Ureter (tissue), 1 donor: ENCODE results near the gene ZBTB34. TPM values are rescaled to one million over a fixed set of nuclear protein-coding genes. Genes with fewer than 3 reads are reported as not detected.
"Not testable (repeated sequence)": the region's sequence is repeated elsewhere in the genome, so short reads cannot be mapped to it uniquely, and the experiment has no call there.

Source experiments
- DNase-seq: peaks from one replicate; pipeline ENCODE4 v3.0.0-alpha.2; 2020; ENCODE audit warnings: low spot score
- total RNA-seq: library from RNA; stranded (reverse); gene quantifications from one replicate; pipeline ENCODE4 v1.2.4, GENCODE V29; 2023
- donor health status: DM: yes; HTN: yes; CAD: no.

ZBTB34 gene, protein sequence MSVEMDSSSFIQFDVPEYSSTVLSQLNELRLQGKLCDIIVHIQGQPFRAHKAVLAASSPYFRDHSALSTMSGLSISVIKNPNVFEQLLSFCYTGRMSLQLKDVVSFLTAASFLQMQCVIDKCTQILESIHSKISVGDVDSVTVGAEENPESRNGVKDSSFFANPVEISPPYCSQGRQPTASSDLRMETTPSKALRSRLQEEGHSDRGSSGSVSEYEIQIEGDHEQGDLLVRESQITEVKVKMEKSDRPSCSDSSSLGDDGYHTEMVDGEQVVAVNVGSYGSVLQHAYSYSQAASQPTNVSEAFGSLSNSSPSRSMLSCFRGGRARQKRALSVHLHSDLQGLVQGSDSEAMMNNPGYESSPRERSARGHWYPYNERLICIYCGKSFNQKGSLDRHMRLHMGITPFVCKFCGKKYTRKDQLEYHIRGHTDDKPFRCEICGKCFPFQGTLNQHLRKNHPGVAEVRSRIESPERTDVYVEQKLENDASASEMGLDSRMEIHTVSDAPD
- 10.1 TPM for total RNA-seq

DNA sequence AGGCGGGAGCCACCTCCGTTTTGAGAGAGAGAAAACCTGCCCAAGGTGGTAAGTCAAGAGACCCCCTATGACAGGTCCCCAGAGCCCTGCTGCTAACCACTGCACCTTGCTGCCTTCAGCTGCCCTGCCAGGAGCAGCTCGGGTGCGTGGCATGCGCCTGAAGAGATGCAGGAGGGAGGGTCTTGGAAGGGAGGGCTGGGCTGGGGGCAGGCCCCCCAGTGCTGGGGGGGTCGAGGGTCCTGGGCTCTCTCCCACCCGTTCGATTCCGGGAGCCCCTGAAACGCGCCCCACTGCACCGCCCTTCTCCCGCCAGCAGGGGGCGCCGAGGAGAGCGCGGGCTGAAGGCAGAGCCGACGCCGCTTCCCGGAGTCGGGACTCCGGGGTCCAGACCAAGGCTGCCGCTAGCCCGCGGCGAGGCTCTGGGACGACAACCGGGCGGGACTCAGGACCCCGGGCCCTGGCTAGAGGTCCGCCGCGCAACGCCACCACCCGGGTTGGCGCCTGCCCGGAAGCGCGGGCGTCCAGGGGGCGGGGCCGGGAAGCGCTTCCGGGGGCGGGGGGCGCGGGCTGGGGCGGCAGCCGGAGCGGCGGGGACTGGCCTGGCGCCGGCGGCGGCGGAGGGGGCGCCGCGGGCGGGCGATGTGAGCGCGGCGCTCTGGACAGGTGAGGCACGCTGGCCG lies at the start of gene ZBTB34:
TSS of gene ZBTB34 (plus strand) at position 563 of the 680 bp plus-strand sequence. CDS start 18,761 bp downstream, outside the sequence.
- peak; percentile 59 for DNase-seq

DNA sequence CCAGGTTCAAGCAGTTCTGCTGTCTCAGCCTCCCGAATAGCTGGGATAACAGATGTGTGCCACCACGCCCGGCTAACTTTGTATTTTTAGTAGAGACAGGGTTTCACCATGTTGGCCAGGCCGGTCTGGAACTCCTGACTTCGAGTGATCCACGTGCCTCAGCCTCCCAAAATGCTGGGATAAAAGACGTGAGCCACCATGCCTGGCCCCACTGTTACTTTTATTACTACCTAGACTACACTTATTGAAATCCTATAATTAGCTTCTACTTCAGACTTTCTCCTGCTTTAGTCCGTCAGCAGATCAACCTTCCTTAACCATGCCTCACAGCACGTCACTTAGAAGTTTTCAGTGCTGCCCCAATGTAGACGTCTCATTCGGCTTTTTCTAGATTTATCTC lies 47.4 kb upstream of the ZBTB34 start:
- DNase-seq, result no peak

GRCh38 chr9:126814091-126814490 lies 46.3 kb upstream of the ZBTB34 start:
- DNase-seq, result no peak

DNA sequence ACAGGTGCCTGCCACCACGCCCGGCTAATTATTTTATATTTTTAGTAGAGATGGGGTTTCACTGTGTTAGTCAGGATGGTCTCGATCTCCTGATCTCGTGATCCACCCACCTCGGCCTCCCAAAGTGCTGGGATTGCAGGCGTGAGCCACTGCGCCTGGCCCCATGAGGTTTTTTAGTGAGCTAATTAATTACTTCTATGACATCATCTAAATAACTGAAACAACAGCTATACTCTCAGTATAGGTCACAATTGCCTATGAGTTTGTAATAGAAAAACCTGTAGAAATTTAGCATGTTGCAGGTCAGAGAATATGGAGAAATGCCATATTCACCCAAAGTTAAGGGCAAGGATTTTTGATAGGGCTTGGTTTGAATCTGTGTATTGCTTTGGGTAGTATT lies 42.8 kb upstream of the ZBTB34 start:
- DNase-seq, result not testable (repeated sequence)

DNA sequence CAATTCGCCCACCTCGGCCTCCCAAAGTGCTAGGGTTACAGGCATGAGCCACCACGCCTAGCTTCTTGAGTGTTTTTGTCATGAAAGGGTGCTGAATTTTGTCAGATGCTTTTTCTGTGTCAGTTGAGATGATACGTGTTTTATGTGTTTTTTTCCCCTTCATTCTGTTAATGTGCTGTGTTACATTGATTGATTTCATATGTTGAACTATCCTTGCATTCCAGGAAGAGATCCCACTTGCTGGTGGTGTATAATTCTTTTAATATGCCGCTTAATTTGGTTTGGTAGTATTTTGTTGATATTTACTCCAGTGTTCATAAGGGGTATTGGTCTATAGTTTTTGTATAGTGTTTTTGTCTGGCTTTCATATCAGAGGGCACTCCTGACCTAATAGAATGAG lies 42.0 kb upstream of the ZBTB34 start:
- DNase-seq, result no peak

GRCh38 chr9:126819482-126819881 lies 41.0 kb upstream of the ZBTB34 start:
- DNase-seq, result no peak

- DNase-seq, result no peak
These were observed 38.2 kb upstream of the ZBTB34 start for GRCh38 chr9:126822278-126822677.

- no peak for DNase-seq
These were observed 37.6 kb upstream of the ZBTB34 start for GRCh38 chr9:126822873-126823272.

DNA sequence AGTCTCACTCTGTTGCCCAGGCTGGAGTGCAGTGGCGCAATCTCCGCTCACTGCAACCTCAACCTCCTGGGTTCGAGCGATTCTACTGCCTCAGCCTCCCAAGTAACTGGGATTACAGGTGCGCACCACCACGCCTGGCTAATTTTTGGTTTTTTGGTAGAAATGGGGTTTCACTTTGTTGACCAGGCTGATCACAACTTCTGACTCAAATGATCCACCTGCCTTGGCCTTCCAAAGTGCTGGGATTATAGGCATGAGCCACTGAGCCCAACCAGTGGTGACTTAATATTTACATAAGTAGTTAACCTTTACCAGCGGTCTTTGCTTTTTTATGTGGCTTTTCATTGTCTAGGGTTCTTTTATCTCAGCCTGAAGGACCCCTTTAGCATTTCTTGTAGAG lies 36.4 kb upstream of the ZBTB34 start:
- DNase-seq, result not testable (repeated sequence)

- DNase-seq, result no peak
These were observed 33.2 kb upstream of the ZBTB34 start for GRCh38 chr9:126827227-126827626.

GRCh38 chr9:126829035-126829434 lies 31.4 kb upstream of the ZBTB34 start:
- no peak for DNase-seq

DNA sequence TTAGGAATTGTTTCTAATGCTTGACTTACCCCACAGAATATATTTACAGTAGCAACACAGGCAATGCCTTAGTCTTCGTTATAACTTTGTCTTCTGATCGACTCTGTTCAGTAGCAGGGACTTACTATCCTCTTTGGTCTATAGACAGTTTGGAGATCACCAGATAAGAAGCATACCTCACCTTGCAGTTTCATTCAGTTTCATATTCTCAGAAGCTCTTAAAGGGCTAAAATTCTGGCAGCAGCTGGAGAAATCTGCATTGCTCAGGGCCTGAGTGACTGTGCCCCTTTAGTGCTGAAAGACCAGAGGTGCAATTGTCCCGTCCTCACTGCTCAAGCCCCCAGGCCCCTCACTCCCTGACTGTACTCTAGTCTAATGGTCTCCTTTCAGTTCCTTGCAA lies 29.6 kb upstream of the ZBTB34 start:
- DNase-seq, result no peak

DNA sequence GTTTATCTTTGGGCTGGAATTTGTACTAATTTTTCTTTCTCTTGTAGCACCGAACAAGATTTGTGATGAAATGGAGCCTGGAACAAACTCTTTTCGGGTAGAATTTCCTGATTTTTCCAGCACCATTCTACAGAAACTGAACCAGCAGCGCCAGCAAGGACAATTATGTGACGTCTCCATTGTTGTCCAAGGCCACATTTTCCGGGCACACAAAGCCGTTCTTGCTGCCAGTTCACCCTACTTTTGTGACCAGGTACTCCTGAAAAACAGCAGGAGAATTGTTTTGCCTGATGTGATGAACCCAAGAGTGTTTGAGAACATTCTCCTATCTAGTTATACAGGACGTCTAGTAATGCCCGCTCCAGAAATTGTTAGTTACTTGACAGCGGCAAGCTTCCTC lies 28.0 kb upstream of the ZBTB34 start:
- no peak for DNase-seq

- DNase-seq, result no peak
These were observed 27.4 kb upstream of the ZBTB34 start for GRCh38 chr9:126833020-126833419.

DNA sequence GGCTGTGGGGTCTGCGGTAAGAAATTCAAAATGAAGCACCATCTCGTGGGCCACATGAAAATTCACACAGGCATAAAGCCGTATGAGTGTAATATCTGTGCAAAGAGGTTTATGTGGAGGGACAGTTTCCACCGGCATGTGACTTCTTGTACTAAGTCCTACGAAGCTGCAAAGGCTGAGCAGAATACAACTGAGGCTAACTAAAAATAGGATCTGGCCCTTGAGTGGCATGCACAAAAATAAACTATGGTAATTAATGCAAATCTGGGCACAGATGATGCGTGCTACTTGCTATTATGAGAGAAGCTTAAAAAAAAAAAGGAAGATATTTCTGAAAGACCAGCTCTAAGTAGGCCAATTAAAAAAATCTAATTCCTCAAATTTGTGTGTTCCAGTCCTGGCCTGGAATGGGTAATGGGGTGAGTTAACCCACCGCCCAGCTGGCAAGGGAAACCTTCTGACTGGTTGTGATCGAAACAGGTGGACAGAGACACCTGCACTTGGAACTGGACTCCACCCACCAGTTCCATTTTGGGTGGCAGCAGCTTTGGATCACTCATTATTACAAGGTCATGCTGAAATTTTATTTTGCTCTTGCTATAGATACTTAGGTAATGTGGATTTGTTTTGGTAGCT lies 26.6 kb upstream of the ZBTB34 start:
- DNase-seq, result no peak

GRCh38 chr9:126834672-126835071 lies 25.8 kb upstream of the ZBTB34 start:
- DNase-seq, result no peak

DNA sequence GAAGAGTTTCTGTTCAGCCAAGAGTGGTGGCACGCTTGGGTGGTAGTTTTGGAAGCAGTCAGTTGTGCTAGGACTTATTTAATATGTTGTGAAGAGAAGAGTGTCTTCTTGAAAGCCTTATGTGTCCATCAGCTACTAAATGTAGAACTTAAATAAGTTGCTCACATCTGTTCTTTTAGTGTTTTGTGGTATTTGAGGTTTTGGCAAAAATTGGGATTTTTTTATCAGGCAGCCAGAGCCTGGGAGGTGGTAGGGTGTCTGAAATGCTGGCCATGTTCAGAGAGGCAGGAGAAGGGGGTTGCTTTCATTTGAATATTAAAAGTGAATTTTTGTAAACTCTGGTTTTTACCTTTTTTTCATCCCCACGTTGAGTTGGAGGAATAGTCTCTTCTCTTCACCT lies 24.2 kb upstream of the ZBTB34 start:
- no peak for DNase-seq

DNA sequence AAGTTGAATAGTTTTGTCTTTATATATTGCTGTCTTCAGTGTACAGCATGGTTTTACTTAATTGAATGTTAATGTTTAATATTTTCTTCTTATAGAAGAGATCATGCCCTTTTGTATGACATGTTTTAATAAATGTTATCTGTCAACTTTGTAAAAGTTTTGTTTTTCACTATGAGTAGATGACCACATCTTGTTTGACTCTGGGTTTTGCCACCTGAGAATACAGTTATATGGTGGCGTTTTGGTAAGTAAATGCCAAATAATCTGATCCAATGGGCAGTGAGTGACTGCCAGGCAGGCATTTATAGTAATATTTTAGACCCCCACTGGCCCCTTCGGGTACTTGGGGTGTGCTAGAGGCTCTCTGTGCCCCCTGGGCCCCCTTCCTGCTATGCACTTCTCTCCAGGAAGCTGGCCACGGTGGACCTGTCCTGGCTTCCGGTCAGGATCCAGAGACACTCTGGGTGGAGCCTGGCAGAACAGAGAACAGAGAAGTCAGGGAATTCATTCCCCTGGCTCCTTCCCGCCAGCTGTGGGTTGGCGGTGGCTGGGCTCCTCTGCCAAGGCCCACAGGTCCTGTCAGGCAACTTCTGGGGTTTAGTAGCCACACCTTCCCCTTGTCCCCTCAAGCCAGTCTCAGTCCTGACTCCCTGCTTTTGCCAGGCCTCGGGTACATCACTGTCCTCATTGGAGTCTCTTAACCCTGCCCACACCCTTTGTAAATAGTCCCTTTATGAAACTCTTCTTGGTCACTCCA lies 22.2 kb upstream of the ZBTB34 start:
- no peak for DNase-seq

DNA sequence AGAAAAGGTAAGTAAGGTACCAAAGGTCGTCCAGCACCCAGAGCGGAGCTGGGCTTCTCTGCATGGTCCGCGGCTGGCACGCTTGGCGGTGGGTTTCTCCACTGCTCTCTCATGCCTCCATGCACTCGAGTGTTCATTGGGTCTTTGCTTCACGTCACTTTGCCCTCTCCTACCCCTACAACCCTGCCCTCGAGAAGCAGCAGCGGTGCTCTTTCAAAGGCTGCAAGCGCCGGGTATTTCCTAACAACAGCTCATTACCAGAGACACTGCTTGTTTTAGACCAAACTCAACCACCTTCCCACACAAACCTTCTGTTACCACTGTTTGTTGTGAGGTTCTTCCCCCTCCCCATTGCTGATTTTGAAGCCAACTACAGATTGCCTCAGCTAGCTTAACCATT lies 21.5 kb upstream of the ZBTB34 start:
- no peak for DNase-seq

- DNase-seq, result no peak
These were observed 21.1 kb upstream of the ZBTB34 start for GRCh38 chr9:126839301-126839700.

DNA sequence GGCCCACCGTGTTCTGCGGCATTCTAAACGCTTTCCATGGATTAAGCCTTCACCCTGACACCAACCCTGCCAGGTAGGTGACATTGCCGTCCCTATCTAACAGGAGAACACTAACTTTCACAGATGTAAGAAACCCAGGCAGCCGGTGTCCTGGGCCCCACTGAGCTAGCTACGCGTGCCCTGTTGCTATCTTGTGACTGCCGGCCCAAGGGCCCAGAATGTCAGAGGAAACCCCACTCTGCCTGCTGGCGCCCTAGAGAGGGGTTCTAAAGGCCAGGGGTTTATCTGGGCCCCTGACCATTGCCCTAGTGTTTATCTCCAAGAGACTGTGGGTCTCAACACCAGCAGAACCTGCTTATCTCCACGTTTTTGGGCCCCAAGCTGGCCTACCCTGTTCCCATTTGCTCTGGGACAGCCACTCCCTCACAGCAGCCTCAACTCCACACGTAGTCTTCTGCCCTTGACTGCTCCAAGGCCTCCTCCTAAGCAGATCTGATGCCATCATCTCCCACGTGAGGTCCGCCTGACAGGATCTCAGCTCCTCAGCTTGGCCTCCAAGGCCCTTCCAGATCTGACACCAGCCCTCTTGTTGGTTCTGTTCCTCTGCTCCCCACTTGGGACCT lies 18.1 kb upstream of the ZBTB34 start:
- DNase-seq, result no peak
